Suppressor macrophage treated with lipopolysaccharide for 1 hour (primary cell): ENCODE data around the gene CTNS.

Source experiments
- DNase-seq, 3 donors: peaks; one replicate each; pipeline ENCODE4 v3.0.0-alpha.2; 2020 to 2022

Gene CTNS

DNA sequence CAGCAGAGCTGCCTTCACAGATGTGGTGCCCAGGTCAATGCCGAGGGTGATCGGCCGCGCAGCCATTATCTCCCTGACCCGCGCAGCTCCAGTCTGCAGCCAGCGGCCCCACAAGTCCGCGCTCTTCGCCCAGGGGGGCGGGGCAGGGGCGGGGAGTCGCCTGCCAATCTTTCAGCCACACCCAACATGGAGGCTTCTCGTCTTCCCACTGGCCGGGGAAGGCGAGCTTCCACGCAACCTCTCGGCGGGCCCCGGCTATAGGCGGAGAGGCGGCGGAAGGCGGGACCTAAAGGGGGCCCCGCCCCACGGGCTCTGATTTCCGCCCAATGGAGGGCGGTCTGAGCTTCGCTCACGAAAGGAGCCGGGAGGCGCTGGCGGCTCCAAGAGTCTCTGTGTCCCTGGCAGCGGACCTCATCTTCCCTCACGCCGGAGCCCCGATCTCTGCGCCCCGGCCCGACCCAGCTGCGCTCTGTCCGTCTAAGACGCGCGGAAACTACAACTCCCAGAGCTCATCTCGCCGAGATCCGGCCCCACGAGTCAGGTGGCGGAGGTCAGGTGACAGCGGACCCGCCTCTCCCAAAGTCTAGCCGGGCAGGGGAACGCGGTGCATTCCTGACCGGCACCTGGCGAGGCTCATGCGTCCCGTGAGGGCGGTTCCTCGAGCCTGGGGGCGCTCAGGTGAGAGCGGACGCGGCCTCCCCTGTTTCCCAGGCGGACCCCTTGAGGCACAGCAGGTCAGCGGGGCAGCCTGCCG lies at the start of gene CTNS, which contains the start of gene SHPK:
CTNS (plus strand) TSS at position 607 of the 754 bp plus-strand sequence. CDS start 3,447 bp downstream, outside the sequence.
SHPK (minus strand) TSS at position 97 of the 754 bp plus-strand sequence; CDS start at position 66, 31 bp downstream.
- DNase-seq: peak; percentile 98 to 99 (median 99)

GRCh38 chr17:3589784-3590183 lies 46.8 kb upstream of the CTNS start:
- DNase-seq: no peak

DNA sequence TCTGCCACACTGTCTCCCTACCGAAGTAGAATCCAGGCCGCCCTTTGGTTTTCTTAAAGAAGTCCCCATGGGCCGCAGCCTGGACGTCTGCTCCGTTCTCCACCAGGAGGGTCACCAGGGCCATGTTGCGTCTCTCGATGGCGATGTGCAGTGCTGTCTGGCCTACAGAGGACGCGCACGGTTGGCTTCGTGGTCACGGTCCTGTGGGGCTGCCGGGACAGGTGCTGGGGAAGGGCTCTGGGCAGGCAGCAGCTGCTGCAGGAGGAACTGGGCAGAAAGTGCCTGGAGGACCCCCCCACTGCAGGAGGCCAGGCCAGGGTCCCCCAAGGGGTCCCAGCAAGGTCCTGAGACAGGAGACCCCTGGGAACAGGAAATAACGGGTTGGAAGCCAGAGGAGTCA lies 46.3 kb upstream of the CTNS start:
- no peak for DNase-seq

DNA sequence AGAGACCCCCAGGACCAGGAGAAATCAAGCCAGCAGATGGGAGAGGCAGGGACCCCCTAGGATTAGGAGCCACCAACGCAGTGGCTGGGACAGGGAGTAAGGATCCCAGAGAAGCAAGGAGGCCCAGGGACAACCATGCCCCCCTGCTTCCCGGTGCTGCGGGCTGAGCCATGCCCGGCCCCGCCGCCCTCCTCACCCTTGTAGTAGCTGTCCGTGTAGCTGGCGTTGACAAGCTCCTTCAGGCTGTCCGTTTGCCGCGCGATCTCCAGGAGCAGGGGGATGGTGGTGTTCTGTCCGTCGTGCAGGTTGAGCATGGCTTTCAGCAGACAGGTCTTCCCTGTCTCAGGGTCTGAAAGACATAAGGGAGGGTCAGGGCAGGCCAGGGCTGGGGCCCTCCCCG lies 45.8 kb upstream of the CTNS start:
- no peak for DNase-seq

DNA sequence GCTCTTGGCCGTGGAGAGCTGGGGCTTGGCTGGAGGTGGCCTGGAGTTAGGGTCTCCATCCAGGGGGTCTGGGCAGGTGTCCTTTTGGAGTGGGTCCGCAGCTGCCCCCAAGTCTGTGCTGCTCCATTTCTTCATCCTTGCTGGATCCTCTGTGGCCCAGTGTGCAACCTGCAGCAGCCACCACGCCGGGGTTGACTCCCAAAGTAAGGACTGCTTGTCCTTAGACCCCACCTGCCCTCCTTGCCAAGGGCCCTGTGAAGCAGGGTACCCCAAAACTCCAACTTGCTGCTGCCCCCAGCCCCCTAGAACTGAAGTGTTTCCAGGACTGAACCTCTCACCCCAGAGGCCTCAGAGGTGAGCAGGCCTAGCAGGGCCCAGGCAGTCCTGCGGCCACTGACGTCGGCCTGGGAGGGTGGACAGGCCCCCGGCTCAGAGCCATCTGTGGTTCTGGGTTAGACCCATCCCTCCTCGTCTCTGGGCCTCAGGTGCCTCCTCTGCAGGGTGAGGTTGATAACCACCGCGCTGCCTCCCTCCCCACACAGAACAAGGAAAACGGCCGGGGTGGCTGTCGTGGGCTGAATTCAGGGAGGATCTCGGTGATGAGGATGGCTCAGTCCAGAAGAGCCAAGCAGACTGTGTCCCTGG lies 44.2 kb upstream of the CTNS start:
- no peak for DNase-seq

DNA sequence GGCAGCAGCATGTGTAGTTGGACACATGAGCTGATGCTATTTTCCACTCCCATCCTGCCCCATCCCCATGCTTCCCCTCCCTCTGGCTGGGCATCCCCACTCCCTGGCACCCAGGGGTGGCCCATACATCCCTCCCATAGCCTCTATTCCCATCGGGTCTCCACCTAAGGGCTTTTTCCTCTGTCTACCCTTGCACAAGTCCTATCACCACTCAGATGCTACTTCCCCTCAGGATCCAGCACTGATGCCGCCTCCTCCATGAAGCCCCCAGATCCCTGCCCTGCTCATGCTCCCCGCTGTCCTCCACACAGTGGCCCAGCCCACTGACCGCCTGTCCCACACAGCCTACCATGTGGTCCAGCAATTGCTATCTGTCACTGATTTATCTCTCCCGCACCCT lies 43.2 kb upstream of the CTNS start:
- no peak for DNase-seq

DNA sequence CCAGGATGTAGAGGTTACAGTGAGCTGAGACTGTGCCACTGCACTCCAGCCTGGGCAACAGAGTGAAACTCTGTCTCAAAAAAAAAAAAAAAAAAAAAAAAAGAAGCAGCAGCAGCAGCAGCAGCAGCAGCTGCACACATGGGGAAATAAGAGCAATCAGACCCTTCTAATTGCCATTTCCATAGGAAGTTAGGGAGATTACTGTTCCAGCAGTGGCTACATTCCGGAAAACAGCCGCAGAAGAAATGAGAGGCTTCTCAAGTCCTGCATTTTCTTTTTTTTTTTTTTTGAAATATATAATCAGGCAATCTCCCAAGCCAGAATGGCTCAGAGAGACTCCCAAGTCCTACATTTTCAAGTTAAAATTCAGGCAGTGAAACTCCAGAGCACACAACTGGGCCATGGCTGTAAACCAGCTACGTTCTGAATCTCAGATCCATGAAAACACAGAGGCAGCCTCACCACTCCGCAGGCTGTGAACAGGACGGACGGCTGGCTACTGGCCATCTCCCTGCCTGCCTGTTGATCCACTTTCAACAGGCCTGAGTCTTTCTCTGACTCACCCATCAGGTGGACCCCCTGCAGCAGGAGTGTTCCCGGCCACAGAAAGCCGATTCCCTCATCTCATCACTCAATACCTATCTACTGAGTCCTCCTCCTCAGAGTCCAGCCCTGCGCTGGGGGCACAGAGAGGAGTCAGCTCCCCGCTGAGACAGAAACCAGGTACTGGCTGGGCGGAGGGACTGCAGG lies 42.3 kb upstream of the CTNS start:
- no peak for DNase-seq

- DNase-seq: no peak
Measured at GRCh38 chr17:3594976-3595375, 41.6 kb upstream of the CTNS start.

- DNase-seq: no peak
Measured at GRCh38 chr17:3596804-3597464, 39.6 kb upstream of the CTNS start.

DNA sequence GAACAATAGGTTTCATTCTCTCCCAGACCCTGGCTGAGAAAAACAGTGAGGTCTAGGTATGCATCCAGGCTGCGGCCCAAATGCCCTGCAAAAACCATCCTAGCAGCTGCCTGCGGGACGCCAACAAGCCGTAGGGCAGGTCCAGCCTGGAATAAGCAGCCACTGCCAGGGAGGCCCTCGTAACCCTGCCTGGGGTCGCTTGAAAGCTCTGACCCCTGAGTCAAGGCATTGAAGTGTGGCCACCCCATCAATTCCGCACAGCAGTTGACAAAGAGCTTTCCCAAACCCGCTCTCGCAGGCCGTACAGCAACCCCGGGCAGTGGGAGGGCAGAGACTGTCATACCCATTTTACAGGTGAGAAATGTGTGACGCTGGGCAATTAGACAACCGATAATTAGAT lies 38.5 kb upstream of the CTNS start:
- no peak for DNase-seq

GRCh38 chr17:3600529-3601205 lies 35.9 kb upstream of the CTNS start:
- no peak for DNase-seq

GRCh38 chr17:3602499-3602898 lies 34.1 kb upstream of the CTNS start:
- peak; percentile 54 to 62 (median 58) for DNase-seq

DNA sequence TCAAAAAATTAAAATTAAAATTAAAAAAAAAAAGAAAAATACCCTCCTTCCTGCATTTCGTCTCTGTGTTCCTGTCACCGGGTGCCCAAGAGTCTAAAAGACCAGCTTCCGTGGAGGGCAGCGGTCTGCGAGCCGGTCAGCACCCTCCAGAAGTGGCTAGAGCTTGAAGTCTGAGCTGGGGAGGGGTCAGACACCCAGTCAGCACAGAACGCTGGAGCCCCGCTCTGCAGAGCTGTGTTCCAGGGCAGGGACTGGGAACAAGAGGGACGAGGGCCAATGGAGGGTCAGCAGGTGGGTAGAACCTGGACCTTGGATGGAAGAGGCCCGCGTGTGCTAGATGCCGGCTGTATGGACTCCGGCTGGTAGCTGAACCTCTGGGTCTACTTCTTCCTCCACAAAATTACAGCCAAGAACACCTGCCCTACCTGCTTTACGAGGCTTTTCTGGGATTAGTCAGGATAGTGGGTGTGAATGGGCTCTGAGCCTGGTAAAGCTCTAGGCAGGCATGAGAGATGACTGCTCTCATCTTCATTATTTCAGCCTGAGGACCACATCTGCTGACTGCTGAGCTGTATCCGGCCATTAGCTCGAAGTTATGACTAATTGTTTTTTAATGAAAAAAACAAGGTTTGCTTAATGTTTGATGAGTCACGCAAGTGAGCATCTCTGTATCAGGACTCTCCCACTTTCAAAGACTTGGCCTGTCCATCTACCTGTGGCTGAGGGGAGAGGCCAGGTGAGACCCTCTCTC lies 33.3 kb upstream of the CTNS start:
- DNase-seq: peak in 1 of 3 donors; percentile 22

DNA sequence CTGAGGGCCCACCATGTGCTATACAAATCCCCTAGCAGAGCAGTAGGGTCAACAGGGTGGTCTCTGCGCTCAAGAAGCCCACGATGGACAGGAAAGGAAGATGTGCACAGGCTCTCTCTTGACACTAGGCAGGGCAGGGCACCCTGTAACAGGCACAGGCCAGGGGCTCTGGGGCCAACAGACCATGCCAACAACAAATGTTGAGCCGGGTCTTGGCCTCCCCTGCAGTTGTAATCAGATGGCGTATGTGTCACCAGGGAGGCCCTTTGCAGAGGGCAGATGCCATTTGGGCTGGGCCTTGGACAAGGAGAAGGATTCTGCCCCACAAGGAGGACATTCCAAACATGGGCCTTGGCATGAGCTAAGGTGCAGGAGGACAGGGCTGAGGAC lies 32.7 kb upstream of the CTNS start:
- DNase-seq: no peak

GRCh38 chr17:3609689-3610088 lies 26.9 kb upstream of the CTNS start:
- no peak for DNase-seq

DNA sequence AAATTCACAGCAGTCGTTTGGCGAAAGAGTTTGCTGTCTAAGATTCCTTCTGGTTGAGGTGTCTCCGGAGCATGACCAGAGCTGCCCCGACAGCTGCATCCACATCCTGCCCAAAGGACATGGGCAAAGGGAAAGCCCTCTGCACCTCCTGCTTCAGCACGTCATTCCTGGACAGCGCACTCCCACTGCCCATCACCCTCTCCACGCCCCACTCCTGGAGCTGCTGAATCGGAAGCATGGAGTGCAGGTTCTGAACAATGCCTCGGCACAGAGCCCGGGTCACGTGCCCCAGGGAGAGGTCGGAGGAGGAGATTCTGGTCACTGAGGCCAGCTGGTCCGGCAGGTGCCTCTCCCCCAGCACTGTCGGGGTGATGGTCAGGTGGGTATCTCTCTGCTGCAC lies 26.0 kb upstream of the CTNS start:
- DNase-seq: no peak

GRCh38 chr17:3613124-3613523 lies 23.4 kb upstream of the CTNS start:
- DNase-seq: no peak

DNA sequence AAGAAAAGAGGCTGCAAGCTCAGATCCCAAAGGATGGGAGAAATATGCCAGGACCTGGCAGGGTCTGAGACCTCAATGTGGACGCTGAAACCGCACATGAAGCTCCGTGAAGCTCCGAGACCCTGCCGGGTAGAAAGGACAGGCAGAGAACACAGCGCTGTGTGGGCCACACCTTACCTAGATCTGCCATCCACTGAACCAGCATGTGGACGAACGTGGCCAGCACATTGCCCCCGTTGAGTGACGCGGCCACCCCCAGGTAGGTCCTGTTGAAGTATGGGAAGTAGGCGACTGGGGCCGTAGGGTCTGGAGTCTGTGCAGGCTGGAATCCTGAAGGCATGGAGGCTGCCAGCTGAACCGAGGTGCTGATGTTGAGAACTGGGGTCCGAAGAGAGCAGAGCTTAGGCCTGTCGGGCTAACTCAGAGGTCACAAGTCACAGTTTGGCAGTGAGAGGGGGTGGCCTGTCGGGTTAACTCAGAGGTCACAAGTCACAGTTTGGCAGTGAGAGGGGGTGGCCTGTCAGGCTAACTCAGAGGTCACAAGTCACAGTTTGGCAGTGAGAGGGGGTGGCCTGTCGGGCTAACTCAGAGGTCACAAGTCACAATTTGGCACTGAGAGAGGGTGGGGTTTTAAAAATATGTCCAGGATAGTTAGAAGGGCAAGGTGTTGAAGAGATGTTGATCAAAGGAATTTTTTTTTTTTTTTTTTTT lies 21.2 kb upstream of the CTNS start:
- no peak for DNase-seq

DNA sequence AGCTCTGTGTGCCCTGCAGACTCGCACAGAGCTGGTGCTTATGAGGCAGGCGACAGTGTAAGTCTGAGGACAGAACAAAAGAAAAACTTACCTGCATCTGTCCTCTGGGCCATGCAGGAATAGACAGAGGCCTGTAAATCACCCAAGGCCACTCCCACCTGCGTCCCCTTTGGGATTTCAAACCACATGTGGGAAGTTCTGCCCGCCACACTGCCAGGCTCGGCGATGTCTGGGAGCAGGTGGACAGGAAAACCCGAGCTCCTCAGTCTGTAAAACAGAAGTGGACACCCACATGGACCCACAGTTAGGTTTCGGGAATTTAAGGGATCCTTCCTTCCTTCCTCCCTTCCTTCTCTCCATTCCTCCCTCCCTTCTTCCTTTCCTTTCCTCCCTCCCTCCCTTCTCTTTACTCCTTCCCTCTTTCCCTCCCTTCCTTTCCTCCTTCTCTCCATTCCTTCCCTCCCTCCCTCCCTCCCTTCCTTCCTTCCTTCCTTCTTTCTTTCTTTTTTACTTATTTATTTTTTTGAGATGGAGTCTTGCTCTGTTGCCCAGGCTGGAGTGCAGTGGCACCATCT lies 15.3 kb upstream of the CTNS start:
- DNase-seq: no peak

DNA sequence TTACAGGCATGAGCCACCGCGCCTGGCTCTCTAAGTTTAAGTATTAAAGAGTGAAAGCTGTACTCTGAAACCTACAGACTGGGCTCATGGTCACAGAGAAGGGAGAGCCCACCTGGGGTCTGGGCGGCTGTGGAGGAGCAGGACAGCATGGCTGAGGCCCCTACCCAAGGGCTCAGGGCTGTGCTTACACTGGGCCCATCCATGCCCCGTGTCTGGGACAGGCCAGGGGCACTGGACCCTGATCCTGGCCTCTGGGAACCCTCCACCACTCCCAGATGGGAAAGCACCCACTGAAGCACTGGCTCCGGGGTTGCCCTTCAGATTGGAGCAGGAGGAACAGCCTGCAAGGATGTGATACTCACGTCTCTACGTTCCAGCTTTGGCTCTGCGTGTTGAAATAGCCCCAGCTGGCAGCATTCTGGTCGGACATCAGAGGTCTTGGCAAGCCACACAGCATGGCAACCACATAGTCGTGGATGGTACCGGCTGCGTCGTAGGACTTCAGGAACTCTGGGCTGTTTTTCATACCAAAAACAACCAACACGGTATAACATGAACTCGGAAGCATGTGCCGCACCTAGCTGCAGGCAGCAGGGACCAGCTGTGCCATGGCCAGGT lies 13.5 kb upstream of the CTNS start:
- DNase-seq: no peak
